OCI-LY7 (cell line): ENCODE results near the gene KDM6A. TPM values are rescaled to one million over a fixed set of nuclear protein-coding genes. Genes with fewer than 3 reads are reported as not detected.

Source experiments
- BruUV-seq: library from RNA; stranded (reverse); fragments of 400-500 nt; replicated peaks from 2 replicates; lab custom pipeline; 2021; lab: Mats Ljungman, UMichigan
- CTCF ChIA-PET: fragments of 300-600 bp; sonication (Branson Sonifier 250); formaldehyde crosslinking; loops from one replicate; lab custom pipeline; 2022; ENCODE audit warnings: antibody characterized with exemption; ENCODE audit not compliant: unreplicated experiment; lab: Charles Lee
- POLR2A ChIA-PET: fragments of 300-600 bp; sonication (Branson Sonifier 250); formaldehyde crosslinking; loops from one replicate; lab custom pipeline; 2022; ENCODE audit warnings: antibody characterized with exemption; lab: Charles Lee
- DNase-seq: peaks from one replicate; pipeline ENCODE4 v3.0.0-alpha.2; 2015; ENCODE audit warnings: low spot score
- H2AFZ ChIP-seq: fragments of 200-600 bp; sonication (generic), shearing (Covaris generic); 2 replicates; pipeline ENCODE4 v1.6.1; 2014; ENCODE audit warnings: mild to moderate bottlenecking, antibody characterized with exemption, low read length, moderate library complexity
- H3K27ac ChIP-seq: fragments of 200-600 bp; sonication (generic); 2 replicates; pipeline ENCODE4 v1.5.1; 2014; ENCODE audit warnings: mixed run types, low read depth, mild to moderate bottlenecking, moderate library complexity, low read length, inconsistent platforms; ENCODE audit not compliant: poor library complexity, severe bottlenecking
- H3K36me3 ChIP-seq: fragments of 200-600 bp; sonication (generic); 2 replicates; pipeline ENCODE4 v1.6.1; 2014; ENCODE audit warnings: mild to moderate bottlenecking, antibody characterized with exemption, low read length, moderate library complexity, mixed read lengths; ENCODE audit not compliant: insufficient read depth
- H3K4me1 ChIP-seq: fragments of 200-600 bp; sonication (generic); 2 replicates; pipeline ENCODE4 v1.5.1; 2014; ENCODE audit warnings: mild to moderate bottlenecking, low read length; ENCODE audit not compliant: insufficient read depth, poor library complexity, severe bottlenecking
- H3K4me2 ChIP-seq: fragments of 200-600 bp; sonication (generic); 2 replicates; pipeline ENCODE4 v1.6.1; 2014; ENCODE audit warnings: mild to moderate bottlenecking, low read length
- H3K4me3 ChIP-seq: fragments of 200-600 bp; sonication (generic); 2 replicates; pipeline ENCODE4 v1.5.1; 2014; ENCODE audit warnings: mild to moderate bottlenecking, low read depth, low read length; ENCODE audit not compliant: poor library complexity, severe bottlenecking
- H3K79me2 ChIP-seq: fragments of 200-600 bp; sonication (generic); 2 replicates; pipeline ENCODE4 v1.6.1; 2016; ENCODE audit warnings: low read depth, mild to moderate bottlenecking, low read length, moderate library complexity, mixed read lengths; ENCODE audit not compliant: insufficient read depth
- H3K9me2 ChIP-seq: fragments of 200-600 bp; sonication (generic); 2 replicates; pipeline ENCODE4 v1.6.1; 2016; ENCODE audit warnings: mild to moderate bottlenecking, low read length, mixed read lengths; ENCODE audit not compliant: insufficient read depth
- H3K9me3 ChIP-seq: fragments of 200-600 bp; sonication (generic); 2 replicates; pipeline ENCODE4 v1.6.1; 2014; ENCODE audit warnings: mild to moderate bottlenecking, mixed run types, low read length, mixed read lengths
- H4K20me1 ChIP-seq: fragments of 200-600 bp; sonication (generic); 2 replicates; pipeline ENCODE4 v1.6.1; 2014; ENCODE audit warnings: mild to moderate bottlenecking, antibody characterized with exemption, low read length, moderate library complexity, mixed read lengths; ENCODE audit not compliant: insufficient read depth
- EZH2phosphoT487 ChIP-seq: fragments of 200-600 bp; sonication (generic); IDR thresholded peaks from 2 replicates; pipeline ENCODE4 v1.6.1; 2018; ENCODE audit warnings: low read depth, borderline replicate concordance, mild to moderate bottlenecking, mixed run types, antibody characterized with exemption, low read length, moderate library complexity, mixed read lengths
- intact Hi-C: fragments of 100-400 bp; cut with micrococcal nuclease; formaldehyde crosslinking; loops from one replicate; pipeline ENCODE4 v1.10.0; 2022; ENCODE audit not compliant: unreplicated experiment
- total RNA-seq, 2 experiments: library from RNA; depleted of rRNA in 1 of 2; stranded (reverse); fragments of >200 nt in 1 of 2; shearing (Covaris generic) in 1 of 2; gene quantifications; 2 replicates each; pipeline ENCODE4 v1.2.3, GENCODE V29; 2014 to 2022
- TF ChIP-seq, protein P1 (sequence below): fragments of 200-600 bp; sonication (generic); conservative IDR thresholded peaks from 2 replicates; pipeline ENCODE4 v1.5.1; 2014; ENCODE audit warnings: mild to moderate bottlenecking, antibody characterized with exemption, low read length, moderate library complexity, mixed read lengths

Gene KDM6A
- total RNA-seq, 2 experiments from 2014 or later, result 20.5 to 23.4 TPM

DNA sequence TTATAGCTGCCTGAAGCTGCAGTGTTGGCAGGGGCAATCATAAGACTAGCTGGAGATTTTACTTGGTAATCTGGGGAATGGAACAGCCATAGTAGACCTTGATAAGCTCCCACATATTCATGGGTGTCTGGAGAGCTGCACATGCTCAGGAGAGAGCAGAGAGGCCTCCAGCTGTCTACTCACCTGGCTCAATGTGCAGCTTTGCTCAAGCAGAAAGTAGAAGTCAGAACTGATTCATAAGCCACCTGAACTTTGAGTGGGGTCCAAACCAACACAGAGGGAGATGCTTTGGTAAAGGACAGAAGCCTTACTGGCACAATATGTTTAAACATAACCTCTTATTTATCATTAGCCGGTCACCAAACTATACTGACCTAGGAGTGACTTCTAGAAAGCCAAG lies 54.4 kb downstream of the KDM6A start:
- TF ChIP-seq, protein P1, sequence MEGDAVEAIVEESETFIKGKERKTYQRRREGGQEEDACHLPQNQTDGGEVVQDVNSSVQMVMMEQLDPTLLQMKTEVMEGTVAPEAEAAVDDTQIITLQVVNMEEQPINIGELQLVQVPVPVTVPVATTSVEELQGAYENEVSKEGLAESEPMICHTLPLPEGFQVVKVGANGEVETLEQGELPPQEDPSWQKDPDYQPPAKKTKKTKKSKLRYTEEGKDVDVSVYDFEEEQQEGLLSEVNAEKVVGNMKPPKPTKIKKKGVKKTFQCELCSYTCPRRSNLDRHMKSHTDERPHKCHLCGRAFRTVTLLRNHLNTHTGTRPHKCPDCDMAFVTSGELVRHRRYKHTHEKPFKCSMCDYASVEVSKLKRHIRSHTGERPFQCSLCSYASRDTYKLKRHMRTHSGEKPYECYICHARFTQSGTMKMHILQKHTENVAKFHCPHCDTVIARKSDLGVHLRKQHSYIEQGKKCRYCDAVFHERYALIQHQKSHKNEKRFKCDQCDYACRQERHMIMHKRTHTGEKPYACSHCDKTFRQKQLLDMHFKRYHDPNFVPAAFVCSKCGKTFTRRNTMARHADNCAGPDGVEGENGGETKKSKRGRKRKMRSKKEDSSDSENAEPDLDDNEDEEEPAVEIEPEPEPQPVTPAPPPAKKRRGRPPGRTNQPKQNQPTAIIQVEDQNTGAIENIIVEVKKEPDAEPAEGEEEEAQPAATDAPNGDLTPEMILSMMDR, result no peak
- no peak for TF ChIP-seq EZH2phosphoT487
- DNase-seq, result no peak
- no TSS peak for BruUV-seq
- H4K20me1 ChIP-seq, result no peaks in the 10 kb centered on the region
- ChIA-PET POLR2A (interaction anchor here (0.5 kb wide), 1 partner anchor 53 kb away, joined by 3 read pairs; no protein-coding TSS in a partner anchor), CTCF (no interaction called here)
- H3K79me2 ChIP-seq, result peaks cover 96% of the 10 kb centered on the region
- H3K4me2 ChIP-seq, result no peak overlapping the region
- intact Hi-C loops, result no loop called here
- no peak overlapping the region for H3K4me3 ChIP-seq
- H3K9me3 ChIP-seq, result peaks cover 3% of the 10 kb centered on the region; the same call in 1 of the 2 replicates
- H3K4me1 ChIP-seq, result no peaks in the 10 kb centered on the region
- H3K9me2 ChIP-seq, result no peaks in the 10 kb centered on the region
- no peaks in the 10 kb centered on the region for H3K36me3 ChIP-seq
- H3K27ac ChIP-seq, result no peak overlapping the region
- no peak overlapping the region for H2AFZ ChIP-seq

DNA sequence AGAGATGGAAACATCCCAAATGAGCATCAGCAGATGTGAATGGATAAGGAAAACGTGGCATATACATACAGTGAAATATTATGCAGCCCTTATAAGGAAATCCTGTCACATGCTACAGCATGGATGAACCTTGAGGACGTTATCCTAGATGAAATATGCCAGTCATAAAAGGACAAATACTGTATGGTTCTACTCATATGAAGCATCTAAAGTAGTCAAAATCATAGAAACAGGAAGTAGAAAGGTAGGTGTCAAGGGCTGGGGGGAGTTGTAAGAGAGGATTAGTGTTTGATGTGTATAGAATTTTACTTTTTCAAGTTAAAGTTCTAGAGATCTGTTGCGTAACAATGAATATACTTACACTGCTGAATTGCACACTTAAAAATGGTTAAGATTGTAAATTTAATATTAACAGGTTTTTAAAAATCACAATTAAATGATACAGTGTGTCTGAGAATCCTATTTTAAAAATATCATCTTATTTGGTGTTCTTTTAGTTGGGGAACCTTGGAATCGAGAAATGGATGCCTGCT lies 58.5 kb downstream of the KDM6A start:
- CTCF ChIA-PET, result no interaction called here
- DNase-seq, result no peak
- no peak overlapping the region for H2AFZ ChIP-seq
- no peaks in the 10 kb centered on the region for H3K9me2 ChIP-seq
- peaks cover 3% of the 10 kb centered on the region; the same call in 1 of the 2 replicates for H3K9me3 ChIP-seq
- TF ChIP-seq, protein P1, result no peak
- no peak for TF ChIP-seq EZH2phosphoT487
- BruUV-seq, result no TSS peak
- intact Hi-C loops, result no loop called here
- no peak overlapping the region for H3K4me3 ChIP-seq
- H3K79me2 ChIP-seq, result peaks cover 91% of the 10 kb centered on the region
- POLR2A ChIA-PET, result no interaction called here
- H3K4me2 ChIP-seq, result no peak overlapping the region
- no peaks in the 10 kb centered on the region for H4K20me1 ChIP-seq
- no peaks in the 10 kb centered on the region for H3K36me3 ChIP-seq
- no peak overlapping the region for H3K27ac ChIP-seq
- H3K4me1 ChIP-seq, result no peaks in the 10 kb centered on the region

DNA sequence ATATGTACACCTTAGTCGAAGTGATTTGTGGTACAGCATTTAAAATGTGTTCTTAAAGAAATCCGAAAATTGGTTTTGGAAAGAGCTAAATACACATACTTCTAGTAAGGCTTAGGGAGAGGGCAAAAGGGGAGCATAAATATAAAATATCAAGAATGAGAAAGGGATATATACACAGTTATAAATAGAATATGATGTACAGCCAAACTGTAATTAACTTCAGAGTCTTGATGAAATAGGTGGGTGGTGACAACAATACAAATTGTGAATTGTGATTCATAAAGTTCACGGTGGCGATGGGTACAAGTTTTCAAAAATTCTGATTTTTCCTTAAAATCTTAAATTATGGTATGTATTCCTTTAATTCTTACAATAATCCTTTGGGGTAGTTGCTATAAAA lies 62.2 kb downstream of the KDM6A start:
- ChIA-PET POLR2A (no interaction called here), CTCF (no interaction called here)
- no peaks in the 10 kb centered on the region for H3K9me2 ChIP-seq
- H2AFZ ChIP-seq, result no peak overlapping the region
- TF ChIP-seq, protein P1, result no peak
- TF ChIP-seq EZH2phosphoT487, result no peak
- BruUV-seq, result no TSS peak
- no peak overlapping the region for H3K4me3 ChIP-seq
- H3K27ac ChIP-seq, result no peak overlapping the region
- no peaks in the 10 kb centered on the region for H3K36me3 ChIP-seq
- peaks cover 71% of the 10 kb centered on the region; the same call in 1 of the 2 replicates for H3K79me2 ChIP-seq
- intact Hi-C loops, result no loop called here
- H3K4me2 ChIP-seq, result no peak overlapping the region
- no peaks in the 10 kb centered on the region for H3K9me3 ChIP-seq
- no peak for DNase-seq
- H4K20me1 ChIP-seq, result no peaks in the 10 kb centered on the region
- no peaks in the 10 kb centered on the region for H3K4me1 ChIP-seq
